GM23248 (cell line): ENCODE results near the gene SLC35F3. TPM values are rescaled to one million over a fixed set of nuclear protein-coding genes. Genes with fewer than 3 reads are reported as not detected.
A peak's percentile ranks its signal among the peaks of the same experiment; 100 is the strongest.

Experiments
- DNase-seq: peaks from one replicate; pipeline ENCODE4 v3.0.0-alpha.2; 2015
- H2AFZ ChIP-seq: fragments of 200-600 bp; sonication (generic); 2 replicates; pipeline ENCODE4 v1.6.1; 2016; ENCODE audit warnings: antibody characterized with exemption
- H3F3A ChIP-seq: fragments of 200-600 bp; sonication (generic); 2 replicates; pipeline ENCODE4 v1.6.1; 2016; ENCODE audit warnings: mild to moderate bottlenecking, antibody characterized with exemption, mixed run types; ENCODE audit not compliant: insufficient read depth
- H3K27ac ChIP-seq: fragments of 200-600 bp; sonication (generic); 2 replicates; pipeline ENCODE4 v1.5.1; 2016; ENCODE audit warnings: mild to moderate bottlenecking
- H3K27me3 ChIP-seq: fragments of 200-600 bp; sonication (generic); replicated peaks from 2 replicates; pipeline ENCODE4 v1.6.1; 2016; ENCODE audit warnings: mild to moderate bottlenecking; ENCODE audit not compliant: insufficient read depth
- H3K36me3 ChIP-seq: fragments of 200-600 bp; sonication (generic); 2 replicates; pipeline ENCODE4 v1.6.1; 2016; ENCODE audit warnings: low read depth, mild to moderate bottlenecking
- H3K4me1 ChIP-seq: fragments of 200-600 bp; sonication (generic); 2 replicates; pipeline ENCODE4 v1.6.1; 2016; ENCODE audit warnings: mild to moderate bottlenecking; ENCODE audit not compliant: insufficient read depth
- H3K4me2 ChIP-seq: fragments of 200-600 bp; sonication (generic); one replicate; pipeline ENCODE4 v1.6.1; 2016; ENCODE audit warnings: mild to moderate bottlenecking; ENCODE audit not compliant: unreplicated experiment
- H3K4me3 ChIP-seq: fragments of 200-600 bp; sonication (generic); 2 replicates; pipeline ENCODE4 v1.5.1; 2016; ENCODE audit warnings: mild to moderate bottlenecking
- H3K79me2 ChIP-seq: fragments of 200-600 bp; sonication (generic); 2 replicates; pipeline ENCODE4 v1.6.1; 2016; ENCODE audit warnings: mild to moderate bottlenecking; ENCODE audit not compliant: insufficient read depth
- H3K9ac ChIP-seq: fragments of 200-600 bp; sonication (generic); 2 replicates; pipeline ENCODE4 v1.6.1; 2016; ENCODE audit warnings: mild to moderate bottlenecking
- H3K9me2 ChIP-seq: fragments of 200-600 bp; sonication (generic); 2 replicates; pipeline ENCODE4 v1.6.1; 2016; ENCODE audit warnings: mixed run types, mild to moderate bottlenecking, moderate library complexity; ENCODE audit not compliant: insufficient read depth
- H3K9me3 ChIP-seq: fragments of 200-600 bp; sonication (generic); one replicate; pipeline ENCODE4 v1.6.1; 2017; ENCODE audit warnings: low read depth
- H4K20me1 ChIP-seq: fragments of 200-600 bp; sonication (generic); 2 replicates; pipeline ENCODE4 v1.6.0; 2016; ENCODE audit not compliant: insufficient read depth
- EZH2 ChIP-seq: fragments of 200-600 bp; sonication (generic); IDR thresholded peaks from 2 replicates; pipeline ENCODE4 v1.6.1; 2018; ENCODE audit warnings: antibody characterized with exemption, mild to moderate bottlenecking; ENCODE audit not compliant: insufficient read depth, poor library complexity, severe bottlenecking
- EZH2phosphoT487 ChIP-seq: fragments of 200-600 bp; sonication (generic); IDR thresholded peaks from 2 replicates; pipeline ENCODE4 v1.6.1; 2018; ENCODE audit warnings: antibody characterized with exemption, moderate library complexity, mild to moderate bottlenecking, low read depth; ENCODE audit not compliant: insufficient read depth
- WGBS, 2 experiments: methylation state at CpG; one replicate each; pipeline ENCODE4 v1.1.6; 2015 to 2017; ENCODE audit warnings: low lambda C conversion rate in 2 of 2, low coverage in 1 of 2; ENCODE audit errors: missing lambda C conversion rate in 2 of 2; 5-methylcytosine and 5-hydroxymethylcytosine counted together
- in situ Hi-C: fragments of 300-500 bp; cut with MboI; formaldehyde crosslinking; loops from 2 replicates; pipeline ENCODE4 v1.15.0; 2020
- polyA plus RNA-seq: library from polyadenylated mRNA; unstranded; fragments of >200 nt; fragmentation: Nextera tagmentation; extraction: Ambion mirVana; gene quantifications from 2 replicates; pipeline ENCODE4 v1.2.1, GENCODE V29; 2016
- total RNA-seq: library from RNA; depleted of rRNA; stranded (reverse); fragments of >200 nt; shearing (Covaris generic); gene quantifications from 2 replicates; pipeline ENCODE4 v1.2.3, GENCODE V29; 2014

The SLC35F3 gene
- total and polyA plus RNA-seq, 2 experiments from 2014 or later: 0.43 to 1.3 TPM

GRCh38 chr1:234307726-234308125 is 403.2 kb downstream of the SLC35F3 start:
- Histone ChIP-seq H3K9me3 (no peaks in the 10 kb centered on the region), H4K20me1 (no peaks in the 10 kb centered on the region), H3K4me1 (peaks cover 7% of the 10 kb centered on the region; the same call in 1 of the 2 replicates), H3K4me3 (no peak overlapping the region), H3F3A (no peaks in the 10 kb centered on the region), H3K36me3 (no peaks in the 10 kb centered on the region), H2AFZ (no peak overlapping the region), H3K9ac (no peak overlapping the region), H3K4me2 (no peak overlapping the region), H3K79me2 (no peaks in the 10 kb centered on the region), H3K27ac (no peak overlapping the region), H3K9me2 (no peaks in the 10 kb centered on the region), H3K27me3 (no peaks in the 10 kb centered on the region)
- in situ Hi-C loops: no loop called here
- TF ChIP-seq EZH2: no peak
- no peak for TF ChIP-seq EZH2phosphoT487
- DNase-seq: no peak
- 45 to 55% methylated on average over 6 of the region's 6 CpGs for WGBS, 2 experiments

GRCh38 chr1:234309243-234309597 is 404.7 kb downstream of the SLC35F3 start:
- WGBS, 2 experiments: 55 to 56% methylated on average over 4 of the region's 4 CpGs
- Histone ChIP-seq H3K9me3 (no peaks in the 10 kb centered on the region), H3K27me3 (no peaks in the 10 kb centered on the region), H3K36me3 (no peaks in the 10 kb centered on the region), H3K4me3 (no peak overlapping the region), H3F3A (no peaks in the 10 kb centered on the region), H3K4me1 (peaks cover 7% of the 10 kb centered on the region; the same call in 1 of the 2 replicates), H4K20me1 (no peaks in the 10 kb centered on the region), H3K9me2 (no peaks in the 10 kb centered on the region), H2AFZ (no peak overlapping the region), H3K27ac (no peak overlapping the region), H3K79me2 (no peaks in the 10 kb centered on the region), H3K9ac (no peak overlapping the region), H3K4me2 (no peak overlapping the region)
- in situ Hi-C loops: no loop called here
- TF ChIP-seq EZH2phosphoT487: no peak
- no peak for DNase-seq

GRCh38 chr1:234309598-234310459 is 405.4 kb downstream of the SLC35F3 start:
- 18 to 20% methylated on average over 26 of the region's 26 CpGs for WGBS, 2 experiments
- TF ChIP-seq EZH2 (no peak), EZH2phosphoT487 (no peak)
- no peaks in the 10 kb centered on the region for H3K36me3 ChIP-seq
- H3K9me3 ChIP-seq: no peaks in the 10 kb centered on the region
- in situ Hi-C loops: no loop called here
- H3K27me3 ChIP-seq: no peaks in the 10 kb centered on the region
- peaks cover 10% of the 10 kb centered on the region for H3K4me1 ChIP-seq
- H3K4me3 ChIP-seq: peak overlapping the region; percentile 63
- H3K79me2 ChIP-seq: no peaks in the 10 kb centered on the region
- no peaks in the 10 kb centered on the region for H4K20me1 ChIP-seq
- no peaks in the 10 kb centered on the region for H3K9me2 ChIP-seq
- no peak overlapping the region for H3K27ac ChIP-seq
- H3K4me2 ChIP-seq: peak overlapping the region; percentile 53
- H3F3A ChIP-seq: peaks cover 3% of the 10 kb centered on the region; the same call in 1 of the 2 replicates
- no peak overlapping the region for H3K9ac ChIP-seq
- peak overlapping the region; percentile 71 for H2AFZ ChIP-seq
- DNase-seq: peak; percentile 82

- DNase-seq: no peak
- H3K27me3 ChIP-seq: no peaks in the 10 kb centered on the region
- 38 to 41% methylated on average over 1 of the region's 1 CpG for WGBS, 2 experiments
- peaks cover 16% of the 10 kb centered on the region for H3K4me1 ChIP-seq
- H3K4me2 ChIP-seq: peak overlapping the region; percentile 53
- H3K9me2 ChIP-seq: no peaks in the 10 kb centered on the region
- H3K9ac ChIP-seq: no peak overlapping the region
- TF ChIP-seq EZH2: no peak
- TF ChIP-seq EZH2phosphoT487: no peak
- no peaks in the 10 kb centered on the region for H3K79me2 ChIP-seq
- peak overlapping the region; percentile 63 for H3K4me3 ChIP-seq
- no peaks in the 10 kb centered on the region for H3K9me3 ChIP-seq
- H3F3A ChIP-seq: peaks cover 9% of the 10 kb centered on the region; the same call in 1 of the 2 replicates
- no peaks in the 10 kb centered on the region for H4K20me1 ChIP-seq
- in situ Hi-C loops: no loop called here
- H3K27ac ChIP-seq: no peak overlapping the region
- H2AFZ ChIP-seq: peak overlapping the region; percentile 71; the same call in 1 of the 2 replicates
- no peaks in the 10 kb centered on the region for H3K36me3 ChIP-seq
These were observed 406.0 kb downstream of the SLC35F3 start for GRCh38 chr1:234310460-234310817.
